SK-N-SH (cell line): ENCODE measurements around the gene SUPT3H. TPM values are rescaled to one million over a fixed set of nuclear protein-coding genes. Genes with fewer than 3 reads are reported as not detected.

Experiments
- CTCF ChIA-PET: fragments of 300-600, 350-600 bp; formaldehyde crosslinking; extraction: SDS; loops from one replicate; lab custom pipeline; 2021; lab: Yijun Ruan, JAX
- POLR2A ChIA-PET: fragments of 350-600 bp; sonication (Branson Sonifier 250); formaldehyde crosslinking; extraction: SDS; loops from one replicate; lab custom pipeline; 2020; ENCODE audit warnings: antibody characterized with exemption, inconsistent platforms; lab: Yijun Ruan, JAX
- DNase-seq: peaks from one replicate; pipeline ENCODE4 v3.0.0; 2012
- H2AFZ ChIP-seq: fragments of 200-600 bp; sonication (generic); 2 replicates; pipeline ENCODE4 v1.8.1; 2016; ENCODE audit warnings: antibody characterized with exemption, mild to moderate bottlenecking, low read depth
- H3F3A ChIP-seq: fragments of 200-600 bp; sonication (generic); replicated peaks from 2 replicates; pipeline ENCODE3; 2016; ENCODE audit warnings: antibody characterized with exemption, mild to moderate bottlenecking; ENCODE audit not compliant: insufficient read depth
- H3K27ac ChIP-seq, 2 experiments: fragments of 200-500 bp in 1 of 2; fragments of 200-600 bp in 1 of 2; sonication (Bioruptor generic) in 1 of 2; sonication (generic), shearing (Covaris generic) in 1 of 2; 2 replicates each; pipeline versions ENCODE4 v1.5.1 to v1.6.1; 2014 to 2016; ENCODE audit warnings: low read depth in 2 of 2, inconsistent platforms in 1 of 2, low read length in 1 of 2, mild to moderate bottlenecking in 1 of 2, mixed read lengths in 1 of 2
- H3K27me3 ChIP-seq: fragments of 200-600 bp; sonication (generic), shearing (Covaris generic); 2 replicates; pipeline ENCODE4 v1.6.1; 2016; ENCODE audit warnings: mixed run types; ENCODE audit not compliant: insufficient read depth
- H3K36me3 ChIP-seq, 2 experiments: fragments of 200-500 bp in 1 of 2; fragments of 200-600 bp in 1 of 2; sonication (Bioruptor generic) in 1 of 2; sonication (generic) in 1 of 2; replicated peaks in 1 of 2; 2 replicates each; pipeline versions ENCODE3 to v1.5.1; 2014 to 2016; ENCODE audit warnings: low read length in 1 of 2, mild to moderate bottlenecking in 1 of 2; ENCODE audit not compliant: insufficient read depth in 2 of 2, control insufficient read depth in 1 of 2
- H3K4me1 ChIP-seq, 2 experiments: fragments of 200-500 bp in 1 of 2; fragments of 200-600 bp in 1 of 2; sonication (Bioruptor generic) in 1 of 2; sonication (generic), shearing (Covaris generic) in 1 of 2; 2 replicates each; pipeline versions ENCODE4 v1.5.1 to v1.6.1; 2014 to 2016; ENCODE audit warnings: low read depth in 1 of 2, low read length in 1 of 2, mixed run types in 1 of 2; ENCODE audit not compliant: insufficient read depth in 2 of 2, control insufficient read depth in 1 of 2
- H3K4me2 ChIP-seq: fragments of 200-600 bp; sonication (generic), shearing (Covaris generic); 2 replicates; pipeline ENCODE4 v1.6.1; 2017; ENCODE audit warnings: mixed run types
- H3K4me3 ChIP-seq, 2 experiments: fragments of 200-500 bp in 1 of 2; fragments of 200-600 bp in 1 of 2; sonication (Bioruptor generic) in 1 of 2; sonication (generic), shearing (Covaris generic) in 1 of 2; 2 replicates each; pipeline versions ENCODE4 v1.5.1 to v1.8.1; 2014 to 2016; ENCODE audit warnings: low read depth in 2 of 2, inconsistent platforms in 1 of 2, low read length in 1 of 2, mild to moderate bottlenecking in 1 of 2, mixed read lengths in 1 of 2, moderate library complexity in 1 of 2
- H3K79me2 ChIP-seq: fragments of 200-600 bp; sonication (generic); 2 replicates; pipeline ENCODE4 v1.8.1; 2017; ENCODE audit warnings: mild to moderate bottlenecking; ENCODE audit not compliant: insufficient read depth
- H3K9ac ChIP-seq: fragments of 200-600 bp; sonication (generic); 2 replicates; pipeline ENCODE4 v1.6.1; 2017; ENCODE audit warnings: mixed run types
- H3K9me2 ChIP-seq: fragments of 200-600 bp; sonication (generic); 2 replicates; pipeline ENCODE4 v1.6.1; 2017; ENCODE audit warnings: mixed run types
- H3K9me3 ChIP-seq: fragments of 200-600 bp; sonication (generic); 2 replicates; pipeline ENCODE4 v1.6.1; 2017; ENCODE audit warnings: mixed run types, mild to moderate bottlenecking, moderate library complexity
- H4K20me1 ChIP-seq: fragments of 200-600 bp; sonication (generic); 2 replicates; pipeline ENCODE4 v1.6.1; 2017; ENCODE audit warnings: mild to moderate bottlenecking, mixed run types; ENCODE audit not compliant: insufficient read depth
- CHD2 ChIP-seq: fragments of 150-350 bp; IDR thresholded peaks from 2 replicates; pipeline ENCODE4 v1.6.1; 2018; ENCODE audit warnings: low read length; ENCODE audit not compliant: partially characterized antibody
- CTCF ChIP-seq: fragments of 200-600 bp; sonication (generic); IDR thresholded peaks from 2 replicates; pipeline ENCODE4 v1.6.1; 2017; ENCODE audit warnings: antibody characterized with exemption, mild to moderate bottlenecking, moderate library complexity
- EZH2phosphoT487 ChIP-seq: fragments of 200-600 bp; sonication (generic); IDR thresholded peaks from 2 replicates; pipeline ENCODE4 v1.6.1; 2017; ENCODE audit warnings: low read depth, mixed run types, mild to moderate bottlenecking, antibody characterized with exemption, moderate library complexity, borderline replicate concordance
- GABPA ChIP-seq: IDR thresholded peaks from 2 replicates; pipeline ENCODE4 v1.4.0; 2012; ENCODE audit warnings: low read depth, mild to moderate bottlenecking
- JUND ChIP-seq: IDR thresholded peaks from 2 replicates; pipeline ENCODE4 v1.4.0; 2012
- MEF2A ChIP-seq: IDR thresholded peaks from 2 replicates; pipeline ENCODE4 v1.4.0; 2012; ENCODE audit warnings: low read depth, borderline replicate concordance
- PBX3 ChIP-seq: IDR thresholded peaks from 2 replicates; pipeline ENCODE4; 2012
- POLR2AphosphoS5 ChIP-seq: IDR thresholded peaks from 2 replicates; pipeline ENCODE4 v1.6.1; 2012; ENCODE audit warnings: low read depth, low read length
- REST ChIP-seq: IDR thresholded peaks from 2 replicates; pipeline ENCODE4 v1.6.1; 2012; ENCODE audit warnings: mild to moderate bottlenecking, low read depth, low read length, moderate library complexity
- RFX5 ChIP-seq: IDR thresholded peaks from 2 replicates; pipeline ENCODE4 v1.6.1; 2012; ENCODE audit warnings: mild to moderate bottlenecking, improper control_type of control experiment, low read length
- RXRA ChIP-seq: IDR thresholded peaks from 2 replicates; pipeline ENCODE4 v1.4.0; 2012; ENCODE audit warnings: low read depth, mild to moderate bottlenecking, borderline replicate concordance
- SIN3A ChIP-seq: IDR thresholded peaks from 2 replicates; pipeline ENCODE4 v1.6.1; 2012; ENCODE audit warnings: low read depth, mild to moderate bottlenecking, low read length, moderate library complexity, borderline replicate concordance
- TAF1 ChIP-seq: IDR thresholded peaks from 2 replicates; pipeline ENCODE4 v1.6.1; 2012; ENCODE audit warnings: low read depth, mild to moderate bottlenecking, low read length, moderate library complexity, borderline replicate concordance
- TEAD4 ChIP-seq: IDR thresholded peaks from 2 replicates; pipeline ENCODE4 v1.4.0; 2012; ENCODE audit warnings: mild to moderate bottlenecking, borderline replicate concordance; ENCODE audit not compliant: insufficient read depth
- USF1 ChIP-seq: IDR thresholded peaks from 2 replicates; pipeline ENCODE4 v1.4.0; 2012; ENCODE audit warnings: low read depth, borderline replicate concordance
- USF2 ChIP-seq: fragments of 150-350 bp; IDR thresholded peaks from 2 replicates; pipeline ENCODE4 v1.6.1; 2017; ENCODE audit warnings: antibody characterized with exemption, low read length, low read depth, borderline replicate concordance
- YY1 ChIP-seq: IDR thresholded peaks from 2 replicates; pipeline ENCODE4 v1.4.0; 2012; ENCODE audit warnings: low read depth, mild to moderate bottlenecking
- WGBS: methylation state at CpG from one replicate; pipeline ENCODE4 v1.1.6; 2017; ENCODE audit warnings: low lambda C conversion rate; 5-methylcytosine and 5-hydroxymethylcytosine counted together
- polyA plus RNA-seq, 3 experiments: library from polyadenylated mRNA; depleted of rRNA; stranded (reverse); fragments of >200 nt; gene quantifications; 2 replicates each; pipeline ENCODE4 v1.2.3, GENCODE V29; 2012

The SUPT3H gene
- polyA plus RNA-seq, 1 of the 3 experiments (the other 2 are of a cell fraction): 10.9 TPM

GRCh38 chr6:45305546-45305945 lies 72.2 kb downstream of the SUPT3H start:
- WGBS: 52% methylated on average over 1 of the region's 1 CpG
- no peak for DNase-seq
- CTCF ChIA-PET: no interaction called here
- POLR2A ChIA-PET: no interaction called here
- TF ChIP-seq JUND (no peak), TAF1 (no peak), USF1 (no peak), CTCF (no peak)
- Histone ChIP-seq H4K20me1 (no peaks in the 10 kb centered on the region), H3K9me2 (no peaks in the 10 kb centered on the region), H3K36me3 (no peaks in the 10 kb centered on the region), H3K9me3 (no peaks in the 10 kb centered on the region), H3K79me2 (no peaks in the 10 kb centered on the region), H3K27me3 (no peaks in the 10 kb centered on the region), H2AFZ (no peak overlapping the region), H3K4me1 (no peaks in the 10 kb centered on the region), H3K9ac (no peak overlapping the region), H3K27ac (no peak overlapping the region), H3K4me2 (no peak overlapping the region), H3K4me3 (no peak overlapping the region), H3F3A (no peaks in the 10 kb centered on the region)

GRCh38 chr6:45302832-45303231 lies 74.9 kb downstream of the SUPT3H start:
- no peaks in the 10 kb centered on the region for H4K20me1 ChIP-seq
- ChIA-PET POLR2A (no interaction called here), CTCF (no interaction called here)
- H3K27ac ChIP-seq: no peak overlapping the region
- H3K4me3 ChIP-seq: no peak overlapping the region
- DNase-seq: no peak
- no peaks in the 10 kb centered on the region for H3K9me3 ChIP-seq
- H3K36me3 ChIP-seq: no peaks in the 10 kb centered on the region
- H2AFZ ChIP-seq: no peak overlapping the region
- H3K9ac ChIP-seq: no peak overlapping the region
- 95% methylated on average over 3 of the region's 3 CpGs for WGBS
- H3K4me2 ChIP-seq: no peak overlapping the region
- H3K27me3 ChIP-seq: no peaks in the 10 kb centered on the region
- H3K9me2 ChIP-seq: no peaks in the 10 kb centered on the region
- H3F3A ChIP-seq: no peaks in the 10 kb centered on the region
- H3K4me1 ChIP-seq: no peaks in the 10 kb centered on the region
- H3K79me2 ChIP-seq: no peaks in the 10 kb centered on the region
- TF ChIP-seq EZH2phosphoT487 (no peak), CHD2 (no peak), RXRA (no peak), MEF2A (no peak), REST (no peak), POLR2AphosphoS5 (no peak), CTCF (no peak), USF2 (no peak), SIN3A (no peak), GABPA (no peak), YY1 (no peak), RFX5 (no peak), JUND (no peak), TEAD4 (no peak), PBX3 (no peak)
